Fibroblast of gingiva (primary cell): ENCODE results near the gene GUCA1C.

ENCODE experiments used
- DNase-seq: peaks from one replicate; pipeline ENCODE4 v3.0.0-alpha.2; 2011; ENCODE audit warnings: low read depth

The GUCA1C gene

DNA sequence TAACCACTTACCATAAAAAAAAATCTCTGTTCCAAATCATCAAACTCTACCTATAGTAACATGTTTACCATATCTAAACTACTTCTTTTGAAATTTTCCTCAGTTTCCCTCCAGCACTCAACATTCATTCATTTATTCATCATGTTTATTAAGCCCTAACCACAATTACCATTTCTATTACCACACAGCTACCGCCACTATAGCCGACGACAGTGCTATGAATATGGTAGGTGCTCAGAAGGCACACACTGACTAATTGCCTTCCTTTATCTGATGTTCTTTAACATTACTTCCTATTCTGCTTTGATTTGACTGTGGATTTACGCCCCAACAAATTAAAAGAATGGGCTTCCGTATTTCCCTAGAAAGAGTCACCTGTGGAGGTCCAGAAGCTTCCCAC, 43.9 kb downstream of the GUCA1C start:
- no peak for DNase-seq

- no peak for DNase-seq
Measured at GRCh38 chr3:108907194-108907593, 46.5 kb downstream of the GUCA1C start.

DNA sequence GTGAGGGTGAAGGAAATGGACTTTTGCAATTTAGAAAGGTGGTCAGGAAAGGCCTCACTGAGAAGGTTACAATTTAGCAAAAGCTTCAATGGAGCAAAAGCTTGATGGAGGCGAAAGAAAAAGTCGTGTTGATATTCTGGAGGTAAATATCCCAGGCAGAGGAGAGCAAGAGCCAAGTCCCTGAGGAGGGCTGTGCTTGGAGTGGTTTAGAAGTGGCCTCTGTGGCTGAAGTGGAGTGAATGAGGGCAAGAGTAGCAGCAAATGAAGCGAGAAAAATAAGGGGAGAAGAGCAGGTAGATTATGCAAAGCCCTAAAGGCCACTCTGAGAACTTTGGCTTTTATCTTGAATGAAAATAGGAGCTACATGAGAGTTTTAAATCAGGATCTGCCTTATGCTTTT, 54.1 kb downstream of the GUCA1C start:
- no peak for DNase-seq

DNA sequence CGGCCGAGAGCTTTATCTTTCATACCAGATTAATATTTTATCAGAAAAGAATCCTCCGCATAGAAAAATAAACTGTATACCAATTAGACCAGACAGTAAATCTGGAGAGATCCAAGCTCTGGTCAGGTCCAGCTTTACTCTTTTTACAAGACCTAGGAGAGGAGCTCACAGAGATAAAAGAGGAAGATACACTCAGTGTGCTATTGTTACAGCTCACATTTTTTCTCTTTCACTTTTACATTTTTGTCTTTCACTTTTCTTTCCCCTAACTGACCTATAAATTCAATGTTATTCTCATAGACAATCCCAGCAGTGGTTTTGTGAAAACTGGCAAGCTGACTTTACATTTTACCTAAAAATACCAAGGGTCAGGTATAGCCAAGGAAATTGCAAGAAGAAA, 55.8 kb downstream of the GUCA1C start:
- DNase-seq = no peak

DNA sequence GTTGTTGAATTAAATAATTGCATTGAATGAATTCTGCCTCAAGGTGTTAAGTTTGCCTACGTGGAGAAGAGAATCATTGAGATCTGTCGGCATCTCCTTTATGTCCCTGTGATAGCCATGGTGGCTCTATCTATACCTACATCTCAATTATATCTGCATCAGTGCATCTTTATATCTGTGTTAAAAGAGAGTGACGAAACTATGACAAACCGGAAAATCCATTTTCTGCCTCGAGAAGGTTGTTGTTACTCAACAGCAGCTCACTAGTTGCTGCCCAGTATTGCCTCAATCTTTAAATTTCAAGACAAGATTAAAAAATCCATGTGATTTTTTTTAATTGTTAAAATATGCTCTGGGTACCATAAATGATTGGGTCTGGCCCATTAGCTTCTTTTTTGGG, 58.7 kb downstream of the GUCA1C start:
- DNase-seq = no peak

GRCh38 chr3:108891833-108892232, 61.8 kb downstream of the GUCA1C start:
- DNase-seq = no peak

DNA sequence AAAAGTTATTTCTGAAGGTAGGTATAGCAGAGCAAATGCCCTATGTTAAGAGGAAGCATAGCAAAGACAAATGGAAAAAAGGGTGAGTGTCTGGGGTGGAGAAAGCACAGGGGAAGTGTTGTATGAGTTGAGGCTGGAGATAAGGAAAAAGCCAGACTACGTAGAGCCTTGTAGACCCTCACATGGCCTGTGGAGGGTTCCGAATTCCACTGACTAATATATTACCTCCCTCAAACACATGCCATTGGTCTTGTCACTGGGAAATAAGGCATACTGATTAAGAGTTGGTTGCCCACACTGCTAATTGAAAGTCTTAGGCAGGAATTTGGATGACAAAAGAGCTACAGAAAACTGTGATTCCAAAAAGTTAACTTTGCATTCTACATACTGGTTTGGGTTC, 65.9 kb downstream of the GUCA1C start:
- DNase-seq = no peak

DNA sequence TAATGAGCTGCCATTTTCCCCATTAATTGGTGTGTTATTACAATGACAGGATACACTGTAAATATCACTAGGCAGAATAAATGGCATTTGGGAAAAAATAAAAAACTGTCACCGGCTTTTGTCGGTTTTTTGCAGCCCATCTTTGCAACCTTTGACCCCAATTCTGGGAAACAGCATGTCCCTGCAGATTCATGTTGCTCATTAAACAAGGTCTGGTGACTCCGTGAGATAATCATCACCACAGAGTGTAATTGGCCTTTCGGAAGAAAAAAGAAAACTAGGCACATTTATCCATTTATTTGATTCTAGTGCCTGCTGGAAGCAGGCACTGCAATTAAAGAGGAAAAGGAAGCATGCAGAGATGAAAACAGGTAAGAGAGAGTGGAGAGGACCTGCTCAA, 66.6 kb downstream of the GUCA1C start:
- DNase-seq = no peak

DNA sequence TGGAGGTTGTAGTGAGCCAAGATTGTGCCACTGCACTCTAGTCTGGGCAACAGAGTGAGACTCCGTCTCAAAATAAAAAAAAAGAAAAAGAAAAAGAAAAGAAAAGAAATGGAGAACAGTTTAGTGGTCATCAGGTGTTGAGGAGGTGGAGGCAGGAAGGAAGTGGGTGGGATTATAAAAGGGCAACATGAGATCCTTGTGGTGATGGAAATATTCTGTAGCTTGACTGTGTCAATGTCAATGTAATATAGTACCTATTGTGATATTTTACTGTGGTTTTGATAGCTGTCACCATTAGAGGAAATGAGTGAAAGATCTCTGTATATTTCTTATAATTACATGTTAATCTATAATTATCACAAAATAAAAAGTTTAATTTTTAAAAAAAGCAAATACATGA, 70.3 kb downstream of the GUCA1C start:
- no peak for DNase-seq

GRCh38 chr3:108882762-108883161, 70.9 kb downstream of the GUCA1C start:
- no peak for DNase-seq

GRCh38 chr3:108879915-108880314, 73.8 kb downstream of the GUCA1C start:
- DNase-seq = no peak

DNA sequence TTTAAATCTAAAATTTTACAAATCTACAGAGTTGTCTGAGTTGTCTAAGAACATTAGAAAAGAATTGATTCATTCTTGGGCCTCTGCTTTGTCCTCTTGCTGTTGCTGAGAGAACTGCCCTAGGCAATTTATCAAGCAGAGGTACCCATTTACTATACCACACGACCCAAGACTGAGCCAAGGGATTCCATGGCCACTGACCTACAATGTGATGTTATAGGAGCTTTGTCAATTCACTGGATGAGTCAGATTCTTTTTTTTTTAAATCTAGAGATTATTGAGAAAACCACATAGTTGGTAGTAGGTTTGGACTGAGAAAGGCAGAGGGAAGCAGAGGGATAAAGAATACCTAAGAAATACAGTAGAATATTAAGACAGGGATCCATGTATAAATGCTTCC, 75.8 kb downstream of the GUCA1C start:
- DNase-seq = no peak

DNA sequence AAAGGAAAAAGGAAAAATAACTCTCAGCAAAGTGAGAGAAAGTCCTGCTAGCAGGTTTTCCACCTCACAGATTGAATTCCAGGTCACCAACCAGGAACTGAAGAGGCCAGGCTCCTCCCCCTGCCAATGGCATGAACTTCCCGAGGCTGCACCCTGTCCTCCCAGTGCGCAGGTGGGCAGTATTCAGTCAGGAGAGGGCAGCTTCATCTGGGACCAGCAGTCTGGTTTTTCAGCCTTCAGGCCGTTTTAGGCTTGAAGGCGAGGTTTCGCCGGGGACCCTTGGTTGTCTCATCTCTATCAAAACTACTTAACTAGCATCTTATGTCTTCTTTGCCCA, 89.9 kb downstream of the GUCA1C start:
- DNase-seq = no peak

GRCh38 chr3:108862865-108863798, 90.5 kb downstream of the GUCA1C start:
- DNase-seq = no peak

- DNase-seq = no peak
Measured at GRCh38 chr3:108861401-108861800, 92.3 kb downstream of the GUCA1C start.
